Measurements from ENCODE around the gene TLCD1. TPM values are rescaled to one million over a fixed set of nuclear protein-coding genes. Genes with fewer than 3 reads are reported as not detected.

TLCD1 gene
- total RNA-seq, 1 donor, result 8.2 TPM

DNA sequence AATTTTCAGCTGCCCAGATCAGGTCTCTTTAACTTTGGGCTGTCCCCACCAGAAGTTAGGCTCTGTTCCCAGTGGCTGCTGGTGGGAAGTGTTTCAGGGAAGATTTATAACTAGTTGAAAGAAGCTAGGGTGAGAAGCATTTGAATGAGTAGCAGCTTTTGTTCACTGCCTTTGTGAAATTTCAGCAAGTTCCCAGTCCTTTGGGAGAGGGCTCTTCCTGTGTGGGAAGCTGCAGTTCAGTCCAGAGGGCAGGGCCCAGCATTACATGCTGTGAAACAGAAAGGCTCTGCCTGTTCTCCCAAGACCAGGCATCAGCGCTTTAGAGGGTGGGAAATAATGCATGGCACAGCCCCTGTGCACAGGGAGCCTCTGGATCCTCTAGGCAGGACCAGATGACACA lies 32.2 kb downstream of the TLCD1 start:
- TF ChIP-seq, protein P1, sequence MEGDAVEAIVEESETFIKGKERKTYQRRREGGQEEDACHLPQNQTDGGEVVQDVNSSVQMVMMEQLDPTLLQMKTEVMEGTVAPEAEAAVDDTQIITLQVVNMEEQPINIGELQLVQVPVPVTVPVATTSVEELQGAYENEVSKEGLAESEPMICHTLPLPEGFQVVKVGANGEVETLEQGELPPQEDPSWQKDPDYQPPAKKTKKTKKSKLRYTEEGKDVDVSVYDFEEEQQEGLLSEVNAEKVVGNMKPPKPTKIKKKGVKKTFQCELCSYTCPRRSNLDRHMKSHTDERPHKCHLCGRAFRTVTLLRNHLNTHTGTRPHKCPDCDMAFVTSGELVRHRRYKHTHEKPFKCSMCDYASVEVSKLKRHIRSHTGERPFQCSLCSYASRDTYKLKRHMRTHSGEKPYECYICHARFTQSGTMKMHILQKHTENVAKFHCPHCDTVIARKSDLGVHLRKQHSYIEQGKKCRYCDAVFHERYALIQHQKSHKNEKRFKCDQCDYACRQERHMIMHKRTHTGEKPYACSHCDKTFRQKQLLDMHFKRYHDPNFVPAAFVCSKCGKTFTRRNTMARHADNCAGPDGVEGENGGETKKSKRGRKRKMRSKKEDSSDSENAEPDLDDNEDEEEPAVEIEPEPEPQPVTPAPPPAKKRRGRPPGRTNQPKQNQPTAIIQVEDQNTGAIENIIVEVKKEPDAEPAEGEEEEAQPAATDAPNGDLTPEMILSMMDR (IDR thresholded peaks at IDR 0.05; ENCODE audit: insufficient read depth, low read depth, low read length), result no peak
- no peak overlapping the region for H3K4me3 ChIP-seq (ENCODE audit: low read depth, low read length)
- no peak for DNase-seq (ENCODE audit: low read depth)

DNA sequence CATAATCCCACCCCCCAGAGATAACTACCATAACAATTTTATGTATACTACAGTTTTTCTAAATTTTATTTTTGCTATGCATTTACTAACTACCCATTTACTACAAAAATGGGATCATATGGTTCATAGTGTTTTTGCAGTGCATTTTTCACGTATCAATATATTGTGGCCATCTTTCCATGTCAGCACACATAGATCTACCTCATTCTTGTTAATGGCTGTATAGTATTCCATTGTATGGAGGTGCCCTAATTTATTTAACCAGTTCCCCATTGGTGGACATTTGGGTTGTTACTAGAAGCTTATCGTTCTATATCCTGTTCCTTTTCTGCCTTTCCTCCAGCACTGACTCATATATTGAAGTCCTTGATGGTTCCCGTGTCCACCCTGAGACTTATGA lies 37.0 kb downstream of the TLCD1 start:
- no peak overlapping the region for H3K4me3 ChIP-seq (ENCODE audit: low read depth, low read length)
- no peak for DNase-seq (ENCODE audit: low read depth)
- TF ChIP-seq, protein P1 (IDR thresholded peaks at IDR 0.05; ENCODE audit: insufficient read depth, low read depth, low read length), result no peak

DNA sequence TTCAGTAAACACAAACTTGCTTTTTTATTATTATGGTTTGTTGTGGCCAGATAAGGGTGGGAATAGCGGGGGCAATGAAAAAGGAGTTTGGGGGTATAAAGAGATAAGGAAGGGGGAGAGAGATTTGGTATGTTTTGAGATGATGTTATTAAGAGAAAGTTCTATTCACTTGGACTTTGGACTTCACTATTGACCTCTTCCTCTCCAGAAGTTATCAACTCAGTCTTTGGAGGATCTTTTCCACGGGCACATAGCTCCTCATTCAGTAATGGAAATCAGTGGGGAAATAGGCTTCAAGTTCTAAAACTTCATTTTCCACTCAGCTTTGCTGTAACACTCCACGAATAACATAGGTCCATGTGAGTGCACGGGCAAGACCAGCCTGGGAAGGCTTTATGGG lies 37.6 kb downstream of the TLCD1 start:
- TF ChIP-seq, protein P1 (IDR thresholded peaks at IDR 0.05; ENCODE audit: insufficient read depth, low read depth, low read length), result no peak
- no peak overlapping the region for H3K4me3 ChIP-seq (ENCODE audit: low read depth, low read length)
- no peak for DNase-seq (ENCODE audit: low read depth)

DNA sequence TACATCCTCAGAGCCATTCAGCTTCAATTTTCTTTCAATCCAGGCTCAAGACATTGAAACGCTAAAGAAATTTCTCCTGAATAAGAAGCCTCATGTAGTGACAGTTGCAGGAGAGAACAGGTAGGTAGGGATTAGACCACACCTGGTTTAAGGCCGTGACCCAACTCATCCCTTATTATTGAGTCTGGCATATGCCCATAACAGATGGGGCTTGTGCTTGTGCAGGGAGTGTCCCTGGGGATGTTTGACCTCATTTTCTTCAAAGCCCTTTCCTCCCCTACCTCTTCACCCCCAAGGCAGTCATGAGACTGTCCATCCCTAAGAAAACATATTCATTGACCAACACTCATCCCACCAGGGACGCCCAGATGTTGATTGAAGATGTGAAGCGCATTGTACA lies 39.7 kb downstream of the TLCD1 start:
- TF ChIP-seq, protein P1 (IDR thresholded peaks at IDR 0.05; ENCODE audit: insufficient read depth, low read depth, low read length), result no peak
- DNase-seq (ENCODE audit: low read depth), result no peak
- no peak overlapping the region for H3K4me3 ChIP-seq (ENCODE audit: low read depth, low read length)

DNA sequence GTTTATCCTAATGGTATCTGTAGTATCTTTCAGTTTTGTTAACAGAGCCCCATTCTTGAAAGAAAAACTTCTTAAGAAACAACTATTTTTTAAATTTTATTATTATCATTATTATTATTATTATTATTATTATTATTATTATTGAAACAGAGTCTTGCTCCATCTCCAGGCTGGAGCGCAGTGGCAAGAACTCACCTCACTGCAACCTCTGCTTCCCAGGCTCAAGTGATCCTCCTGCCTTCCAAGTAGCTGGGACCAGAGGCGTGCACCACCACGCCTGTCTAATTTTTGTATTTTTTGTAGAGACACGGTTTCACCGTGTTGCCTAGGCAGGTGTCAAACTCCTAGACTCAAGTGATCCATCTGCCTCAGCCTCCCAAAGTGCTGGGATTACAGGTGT lies 40.7 kb downstream of the TLCD1 start:
- H3K4me3 ChIP-seq (ENCODE audit: low read depth, low read length), result no peak overlapping the region
- TF ChIP-seq, protein P1 (IDR thresholded peaks at IDR 0.05; ENCODE audit: insufficient read depth, low read depth, low read length), result no peak
- no peak for DNase-seq (ENCODE audit: low read depth)

DNA sequence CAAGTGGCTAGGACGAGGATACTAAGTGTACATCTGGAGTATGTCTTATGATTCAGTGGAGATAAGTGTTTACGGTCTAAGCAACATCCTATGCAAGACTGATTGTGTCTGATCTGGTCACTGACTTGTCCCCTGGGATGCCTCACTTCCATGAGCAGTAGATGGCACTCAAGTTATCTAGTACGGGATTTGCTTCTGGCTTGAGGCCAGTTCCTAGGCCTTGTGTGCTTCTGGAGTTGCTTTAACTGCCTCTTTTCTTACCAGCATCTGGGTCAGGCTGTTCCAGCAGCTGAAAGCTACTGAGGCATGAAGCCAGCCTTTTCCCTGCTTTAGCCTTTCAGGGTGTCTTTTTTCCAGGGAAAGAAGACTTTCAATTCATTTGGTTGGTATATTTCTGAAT lies 41.1 kb downstream of the TLCD1 start:
- H3K4me3 ChIP-seq (ENCODE audit: low read depth, low read length), result no peak overlapping the region
- peak; percentile 72 for DNase-seq (ENCODE audit: low read depth)
- TF ChIP-seq, protein P1 (IDR thresholded peaks at IDR 0.05; ENCODE audit: insufficient read depth, low read depth, low read length), result no peak

DNA sequence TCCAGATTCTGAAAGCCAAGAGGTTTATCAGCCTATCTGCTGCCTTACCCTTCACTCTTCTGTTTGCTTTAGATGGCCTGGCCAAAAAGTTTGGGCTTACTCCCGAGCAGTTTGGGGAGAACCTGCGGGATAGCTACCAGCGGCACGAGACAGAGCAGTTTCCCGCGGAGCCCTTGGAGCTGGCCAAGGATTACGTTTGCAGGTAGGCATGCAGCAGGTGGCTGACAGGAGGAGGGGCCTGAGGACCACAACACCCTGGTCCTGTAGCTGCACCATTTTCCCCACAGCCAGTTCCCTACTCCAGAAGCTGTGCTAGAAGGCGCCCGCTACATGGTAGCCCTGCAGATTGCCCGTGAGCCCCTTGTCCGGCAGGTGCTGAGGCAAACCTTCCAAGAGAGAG lies 43.4 kb downstream of the TLCD1 start:
- no peak for DNase-seq (ENCODE audit: low read depth)
- TF ChIP-seq, protein P1 (IDR thresholded peaks at IDR 0.05; ENCODE audit: insufficient read depth, low read depth, low read length), result no peak
- no peak overlapping the region for H3K4me3 ChIP-seq (ENCODE audit: low read depth, low read length)

All from fibroblast of villous mesenchyme (primary cell).